ENCODE measurements around the gene PGRMC2. TPM values are rescaled to one million over a fixed set of nuclear protein-coding genes. Genes with fewer than 3 reads are reported as not detected.

PGRMC2 gene
- total and polyA plus RNA-seq, 8 donors: 14.5 to 48.4 (median 29.9) TPM

DNA sequence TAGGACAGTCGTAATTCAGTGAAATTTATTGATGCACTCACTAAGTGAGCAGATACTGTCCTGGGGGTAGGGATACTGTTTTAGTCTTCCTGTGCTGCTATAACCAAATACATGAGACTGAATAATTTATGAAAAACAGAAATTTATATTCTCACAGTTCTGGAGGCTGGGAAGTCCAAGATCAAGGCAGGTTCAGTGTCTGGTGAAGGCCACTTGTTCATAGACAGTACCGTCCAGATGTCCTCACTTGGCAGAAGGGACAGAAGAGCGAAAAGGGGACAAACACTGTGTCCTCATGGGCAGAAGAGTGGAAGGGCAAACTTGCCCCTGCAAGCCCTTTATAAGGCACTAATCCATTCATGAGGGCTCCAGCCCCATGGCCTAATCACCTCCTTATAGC is 45.6 kb downstream of the PGRMC2 start:
- no peaks in the 10 kb centered on the region for H3K9me3 ChIP-seq
- intact Hi-C loops (cut with DNase I): no loop called here
- no peaks in the 10 kb centered on the region for H3K27me3 ChIP-seq
- ATAC-seq (no peak), DNase-seq (no peak), FAIRE-seq (no peak)
- TF ChIP-seq, protein P1, sequence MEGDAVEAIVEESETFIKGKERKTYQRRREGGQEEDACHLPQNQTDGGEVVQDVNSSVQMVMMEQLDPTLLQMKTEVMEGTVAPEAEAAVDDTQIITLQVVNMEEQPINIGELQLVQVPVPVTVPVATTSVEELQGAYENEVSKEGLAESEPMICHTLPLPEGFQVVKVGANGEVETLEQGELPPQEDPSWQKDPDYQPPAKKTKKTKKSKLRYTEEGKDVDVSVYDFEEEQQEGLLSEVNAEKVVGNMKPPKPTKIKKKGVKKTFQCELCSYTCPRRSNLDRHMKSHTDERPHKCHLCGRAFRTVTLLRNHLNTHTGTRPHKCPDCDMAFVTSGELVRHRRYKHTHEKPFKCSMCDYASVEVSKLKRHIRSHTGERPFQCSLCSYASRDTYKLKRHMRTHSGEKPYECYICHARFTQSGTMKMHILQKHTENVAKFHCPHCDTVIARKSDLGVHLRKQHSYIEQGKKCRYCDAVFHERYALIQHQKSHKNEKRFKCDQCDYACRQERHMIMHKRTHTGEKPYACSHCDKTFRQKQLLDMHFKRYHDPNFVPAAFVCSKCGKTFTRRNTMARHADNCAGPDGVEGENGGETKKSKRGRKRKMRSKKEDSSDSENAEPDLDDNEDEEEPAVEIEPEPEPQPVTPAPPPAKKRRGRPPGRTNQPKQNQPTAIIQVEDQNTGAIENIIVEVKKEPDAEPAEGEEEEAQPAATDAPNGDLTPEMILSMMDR (IDR thresholded peaks at IDR 0.05): no peak
- H3K27ac ChIP-seq: no peak overlapping the region
- no peaks in the 10 kb centered on the region for H3K4me1 ChIP-seq
- no peaks in the 10 kb centered on the region for H3K36me3 ChIP-seq
- H3K4me3 ChIP-seq: no peak overlapping the region
- 94 to 97% methylated on average over 3 of the region's 3 CpGs for WGBS, 2 donors

DNA sequence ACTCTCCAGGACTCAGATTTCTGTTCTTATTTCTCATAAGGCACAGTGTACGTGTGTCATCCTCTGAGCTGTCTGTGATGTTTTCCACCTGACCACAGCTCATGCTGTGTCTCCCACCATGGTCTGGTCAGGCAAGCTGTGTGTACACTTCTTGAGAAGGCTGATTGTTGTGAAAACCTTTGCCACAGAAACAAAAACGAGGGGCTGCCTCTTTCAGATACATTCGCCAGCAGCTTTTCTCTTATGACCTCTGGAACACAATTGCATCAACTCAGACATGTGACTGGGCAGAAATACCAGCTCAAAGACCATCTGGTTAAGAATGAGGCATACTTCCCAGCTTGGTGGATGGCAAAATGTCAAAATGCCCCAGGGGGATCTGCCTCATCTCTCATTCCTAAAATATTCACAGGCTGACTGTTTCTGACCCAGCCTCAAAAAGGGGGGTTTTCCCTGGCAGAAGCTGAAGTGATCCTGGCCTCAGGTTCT is 46.1 kb downstream of the PGRMC2 start:
- no peaks in the 10 kb centered on the region for H3K27me3 ChIP-seq
- no peaks in the 10 kb centered on the region for H3K4me1 ChIP-seq
- ATAC-seq (peak in 1 of 4 donors; percentile 40), DNase-seq (no peak), FAIRE-seq (no peak)
- 66 to 71% methylated on average over 3 of the region's 3 CpGs for WGBS, 2 donors
- TF ChIP-seq, protein P1 (IDR thresholded peaks at IDR 0.05): no peak
- no peak overlapping the region for H3K4me3 ChIP-seq
- no peaks in the 10 kb centered on the region for H3K9me3 ChIP-seq
- no peak overlapping the region for H3K27ac ChIP-seq
- intact Hi-C loops (cut with DNase I): no loop called here
- no peaks in the 10 kb centered on the region for H3K36me3 ChIP-seq

DNA sequence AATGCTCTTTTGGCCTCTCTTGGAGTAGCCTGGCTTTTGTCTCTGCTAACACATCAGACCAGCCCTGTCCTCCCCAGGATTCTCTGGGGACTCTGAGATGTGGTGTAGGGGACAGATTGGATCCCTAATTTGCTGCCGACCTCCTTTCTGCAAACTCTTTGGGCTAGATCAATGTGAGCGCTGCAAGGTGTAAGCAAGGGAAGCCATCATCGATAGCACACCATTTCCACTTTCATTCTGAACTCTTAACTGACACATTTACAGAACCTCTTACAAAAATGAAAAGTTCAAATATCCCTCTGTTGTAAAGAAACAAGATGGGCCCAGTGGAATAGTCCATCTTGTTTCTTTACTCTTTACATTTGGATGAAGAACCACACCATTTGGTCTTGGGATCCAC is 46.6 kb downstream of the PGRMC2 start:
- intact Hi-C loops (cut with DNase I): no loop called here
- no peak overlapping the region for H3K27ac ChIP-seq
- WGBS, 2 donors: 87 to 95% methylated on average over 3 of the region's 3 CpGs
- TF ChIP-seq, protein P1 (IDR thresholded peaks at IDR 0.05): no peak
- no peaks in the 10 kb centered on the region for H3K9me3 ChIP-seq
- no peak for DNase-seq
- no peaks in the 10 kb centered on the region for H3K27me3 ChIP-seq
- no peak for FAIRE-seq
- ATAC-seq: no peak
- no peaks in the 10 kb centered on the region for H3K36me3 ChIP-seq
- H3K4me3 ChIP-seq: no peak overlapping the region
- no peaks in the 10 kb centered on the region for H3K4me1 ChIP-seq

DNA sequence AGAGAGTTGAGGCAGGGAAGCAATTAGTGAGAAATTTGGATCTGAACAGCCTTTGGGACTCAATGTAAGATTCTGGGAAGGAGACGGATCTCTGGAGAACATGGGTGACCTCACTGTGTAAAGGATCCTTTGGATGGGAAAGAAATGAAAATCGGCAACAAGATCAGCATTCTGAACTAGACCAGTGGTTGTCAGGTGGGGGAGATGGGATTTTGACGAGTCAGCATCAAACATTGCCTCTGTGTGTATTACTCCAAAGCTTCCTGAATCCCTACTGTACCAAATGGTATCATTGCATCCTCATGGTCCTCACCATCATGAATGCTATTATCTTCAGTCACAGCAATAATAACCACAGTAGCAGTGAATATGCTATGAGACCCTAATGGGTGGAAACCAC is 52.8 kb downstream of the PGRMC2 start:
- Histone ChIP-seq H3K27me3 (no peaks in the 10 kb centered on the region), H3K4me1 (no peaks in the 10 kb centered on the region), H3K4me3 (no peak overlapping the region), H3K36me3 (no peaks in the 10 kb centered on the region), H3K9me3 (no peaks in the 10 kb centered on the region), H3K27ac (no peak overlapping the region)
- TF ChIP-seq, protein P1 (IDR thresholded peaks at IDR 0.05): no peak
- 85 to 95% methylated on average over 3 of the region's 3 CpGs for whole genome bisulfite sequencing, 2 donors
- DNase-seq: no peak
- no peak for FAIRE-seq
- ATAC-seq: no peak
- intact Hi-C loops (cut with DNase I): no loop called here

DNA sequence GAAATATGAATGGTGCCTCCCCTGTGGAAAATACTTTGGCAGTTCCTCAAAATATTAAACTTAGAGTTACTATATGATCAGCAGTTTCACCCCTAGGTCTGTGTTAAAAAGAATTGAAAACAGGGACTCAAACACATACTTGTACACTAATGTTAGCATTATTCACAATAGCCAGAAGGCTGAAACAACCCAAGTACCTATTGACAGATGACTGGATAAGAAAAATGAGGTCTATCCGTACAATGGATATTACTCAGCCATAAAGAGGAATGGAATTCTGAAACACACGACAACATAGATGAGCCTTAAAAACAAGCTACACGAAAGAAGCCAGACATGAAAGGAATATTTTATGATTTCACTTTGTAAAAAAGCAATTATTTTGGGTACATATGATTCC is 54.9 kb downstream of the PGRMC2 start:
- DNase-seq: no peak
- Histone ChIP-seq H3K27ac (no peak overlapping the region), H3K4me3 (no peak overlapping the region), H3K27me3 (no peaks in the 10 kb centered on the region), H3K36me3 (no peaks in the 10 kb centered on the region), H3K9me3 (no peaks in the 10 kb centered on the region), H3K4me1 (no peaks in the 10 kb centered on the region)
- FAIRE-seq: no peak
- WGBS, 2 donors: 72 to 81% methylated on average over 3 of the region's 3 CpGs
- no peak for ATAC-seq
- intact Hi-C loops (cut with DNase I): no loop called here
- TF ChIP-seq, protein P1 (IDR thresholded peaks at IDR 0.05): no peak
